Esophagus squamous epithelium (tissue), 4 donors: ENCODE data around the gene PHLPP1.

Experiments used
- POLR2A ChIP-seq, 4 donors: fragments of 450-650 bp; IDR thresholded peaks; one replicate each; pipeline ENCODE4 v1.6.1; 2017; ENCODE audit warnings: antibody characterized with exemption in 4 of 4, mild to moderate bottlenecking in 4 of 4, moderate library complexity in 3 of 4
- TF ChIP-seq, protein P1 (sequence below), 6 experiments: fragments of 450-650 bp in 4 of 6; fragments of 200-600 bp in 2 of 6; sonication (generic) in 2 of 6; IDR thresholded peaks; one replicate each; pipeline ENCODE4 v1.5.1; 2016 to 2019; ENCODE audit warnings: antibody characterized with exemption in 6 of 6, mild to moderate bottlenecking in 4 of 6, moderate library complexity in 4 of 6

DNA sequence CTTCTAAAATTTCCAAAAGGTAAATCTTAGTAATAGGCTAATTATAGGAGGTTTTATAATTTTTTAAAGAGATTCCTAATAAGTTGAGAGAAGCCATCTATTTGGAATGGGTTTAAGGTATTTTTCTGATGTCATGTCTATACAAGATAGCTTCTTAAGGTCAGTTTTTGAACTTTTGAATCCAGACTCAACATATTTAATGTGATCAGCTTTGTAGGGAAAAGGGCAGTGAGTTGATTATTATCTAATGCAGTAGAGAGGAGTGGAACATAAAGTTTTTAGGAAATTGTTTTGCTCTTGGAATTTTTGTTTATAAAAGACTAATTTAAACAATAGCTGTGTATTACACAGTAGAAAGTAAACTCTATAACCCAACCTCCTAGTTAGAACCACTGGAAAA lies 96.3 kb downstream of the PHLPP1 start:
- TF ChIP-seq, protein P1, sequence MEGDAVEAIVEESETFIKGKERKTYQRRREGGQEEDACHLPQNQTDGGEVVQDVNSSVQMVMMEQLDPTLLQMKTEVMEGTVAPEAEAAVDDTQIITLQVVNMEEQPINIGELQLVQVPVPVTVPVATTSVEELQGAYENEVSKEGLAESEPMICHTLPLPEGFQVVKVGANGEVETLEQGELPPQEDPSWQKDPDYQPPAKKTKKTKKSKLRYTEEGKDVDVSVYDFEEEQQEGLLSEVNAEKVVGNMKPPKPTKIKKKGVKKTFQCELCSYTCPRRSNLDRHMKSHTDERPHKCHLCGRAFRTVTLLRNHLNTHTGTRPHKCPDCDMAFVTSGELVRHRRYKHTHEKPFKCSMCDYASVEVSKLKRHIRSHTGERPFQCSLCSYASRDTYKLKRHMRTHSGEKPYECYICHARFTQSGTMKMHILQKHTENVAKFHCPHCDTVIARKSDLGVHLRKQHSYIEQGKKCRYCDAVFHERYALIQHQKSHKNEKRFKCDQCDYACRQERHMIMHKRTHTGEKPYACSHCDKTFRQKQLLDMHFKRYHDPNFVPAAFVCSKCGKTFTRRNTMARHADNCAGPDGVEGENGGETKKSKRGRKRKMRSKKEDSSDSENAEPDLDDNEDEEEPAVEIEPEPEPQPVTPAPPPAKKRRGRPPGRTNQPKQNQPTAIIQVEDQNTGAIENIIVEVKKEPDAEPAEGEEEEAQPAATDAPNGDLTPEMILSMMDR (IDR thresholded peaks at IDR 0.05), result no peak
- no peak for TF ChIP-seq POLR2A (IDR thresholded peaks at IDR 0.05)
